PFSK-1 (cell line): ENCODE measurements around the gene BST2.

Source experiments
- FOXP2 ChIP-seq: optimal IDR thresholded peaks from 2 replicates; pipeline ENCODE3; 2011; ENCODE audit warnings: borderline replicate concordance, control low read depth, inconsistent platforms; ENCODE audit not compliant: insufficient read depth; ENCODE audit errors: extremely low read length, extremely low read depth
- POLR2AphosphoS5 ChIP-seq: IDR thresholded peaks from 2 replicates; pipeline ENCODE4 v1.6.1; 2012; ENCODE audit warnings: low read depth, mild to moderate bottlenecking, control low read depth, low read length, moderate library complexity
- REST ChIP-seq, 2 experiments: IDR thresholded peaks; 2 replicates each; pipeline versions ENCODE4 v1.6.1 to v1.8.0; 2011 to 2012; ENCODE audit warnings: low read depth in 2 of 2, low read length in 2 of 2, control low read depth in 1 of 2, inconsistent platforms in 1 of 2, mild to moderate bottlenecking in 1 of 2, moderate library complexity in 1 of 2; ENCODE audit not compliant: insufficient read depth in 1 of 2
- SIN3A ChIP-seq: IDR thresholded peaks from 2 replicates; pipeline ENCODE4 v1.6.1; 2012; ENCODE audit warnings: mild to moderate bottlenecking, low read length, moderate library complexity, borderline replicate concordance; ENCODE audit not compliant: insufficient read depth
- TAF1 ChIP-seq: IDR thresholded peaks from 2 replicates; pipeline ENCODE4 v1.6.1; 2012; ENCODE audit warnings: low read length, control low read depth, borderline replicate concordance; ENCODE audit not compliant: insufficient read depth

BST2 gene

GRCh38 chr19:17419154-17419620, 13.8 kb upstream of the BST2 start:
- TF ChIP-seq REST (IDR thresholded peaks at IDR 0.05; ENCODE audit: insufficient read depth in 1 of 2, low read depth in 2 of 2, low read length in 2 of 2) (no peak), SIN3A (0 out of 2 replicates have a peak, but pooled peaks have one; percentile 24), FOXP2 (no peak), POLR2AphosphoS5 (no peak)

- TF ChIP-seq POLR2AphosphoS5 = no peak
- no peak for TF ChIP-seq TAF1
- TF ChIP-seq SIN3A = no peak
- TF ChIP-seq FOXP2 = no peak
- no peak for TF ChIP-seq REST (IDR thresholded peaks at IDR 0.05; ENCODE audit: insufficient read depth in 1 of 2, low read depth in 2 of 2, low read length in 2 of 2)
These were observed 13.3 kb upstream of the BST2 start for GRCh38 chr19:17418710-17419109.

GRCh38 chr19:17415121-17415520, 9.7 kb upstream of the BST2 start:
- TF ChIP-seq FOXP2 (no peak), SIN3A (no peak), TAF1 (no peak), REST (IDR thresholded peaks at IDR 0.05; ENCODE audit: insufficient read depth in 1 of 2, low read depth in 2 of 2, low read length in 2 of 2) (no peak), POLR2AphosphoS5 (no peak)

- TF ChIP-seq TAF1 (no peak), SIN3A (no peak), REST (IDR thresholded peaks at IDR 0.05; ENCODE audit: insufficient read depth in 1 of 2, low read depth in 2 of 2, low read length in 2 of 2) (no peak), POLR2AphosphoS5 (no peak), FOXP2 (no peak)
These were observed 8.7 kb upstream of the BST2 start for GRCh38 chr19:17414097-17414496.

- TF ChIP-seq REST (IDR thresholded peaks at IDR 0.05; ENCODE audit: insufficient read depth in 1 of 2, low read depth in 2 of 2, low read length in 2 of 2) (no peak), TAF1 (no peak), SIN3A (no peak), FOXP2 (no peak), POLR2AphosphoS5 (no peak)
These were observed 6.4 kb upstream of the BST2 start for GRCh38 chr19:17411801-17412200.
